HG03039 (cell line): ENCODE measurements around the gene OR6T1.

Source experiments
- ATAC-seq: cut with Tn5 transposase; IDR thresholded peaks from one replicate; pipeline ENCODE4 v1.9.1; 2021; ENCODE audit warnings: mild to moderate bottlenecking, moderate library complexity; ENCODE audit not compliant: unreplicated experiment

The OR6T1 gene

DNA sequence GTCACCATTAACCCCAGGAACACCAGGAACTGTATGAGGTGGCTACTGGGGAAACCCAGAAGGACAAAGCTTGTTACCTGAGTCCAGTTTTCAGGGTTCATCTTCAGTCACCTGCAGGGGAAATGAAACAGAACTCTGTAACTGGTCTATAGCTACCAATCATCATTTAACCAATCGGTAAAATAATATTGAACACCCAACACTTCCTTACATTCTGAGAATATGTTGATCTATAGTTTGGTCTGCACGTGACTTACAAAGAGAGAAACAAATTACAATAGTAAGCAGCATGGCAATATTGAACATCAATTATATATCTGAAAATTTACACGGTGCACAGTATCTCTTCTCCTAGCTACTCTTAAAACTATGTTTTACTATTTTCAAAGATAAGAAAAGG is at the start of gene OR6T1:
OR6T1 (minus strand) TSS at position 101 of the 400 bp plus-strand sequence; CDS start at position 101, 0 bp downstream.
- no peak for ATAC-seq

DNA sequence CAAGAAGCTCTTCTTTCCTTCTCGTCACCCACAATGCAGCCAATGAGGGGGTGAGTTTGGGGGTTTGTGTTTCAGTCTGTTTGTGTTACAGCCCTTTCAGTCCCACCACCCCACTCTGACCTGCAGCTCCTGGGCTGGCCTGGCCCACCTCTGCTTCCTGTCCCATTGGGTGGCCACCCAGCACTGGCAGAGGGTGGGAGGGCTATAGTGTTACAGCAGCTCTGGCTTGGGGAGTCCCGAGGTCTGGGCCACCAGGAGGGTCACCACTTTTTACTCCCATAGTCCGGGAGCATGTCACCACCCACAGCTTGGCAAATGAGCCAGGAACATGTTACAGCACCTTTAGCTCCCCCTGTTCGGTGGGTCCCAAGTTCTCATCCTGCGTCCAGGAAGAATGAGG is 35.7 kb upstream of the OR6T1 start:
- ATAC-seq = no peak

- ATAC-seq = no peak
These were observed 34.2 kb upstream of the OR6T1 start, which contains the start of gene OR10S1 for GRCh38 chr11:123977731-123978347. TSS of gene OR10S1 (minus strand) at chr11:123977781. CDS start at chr11:123977664, 117 bp downstream.

DNA sequence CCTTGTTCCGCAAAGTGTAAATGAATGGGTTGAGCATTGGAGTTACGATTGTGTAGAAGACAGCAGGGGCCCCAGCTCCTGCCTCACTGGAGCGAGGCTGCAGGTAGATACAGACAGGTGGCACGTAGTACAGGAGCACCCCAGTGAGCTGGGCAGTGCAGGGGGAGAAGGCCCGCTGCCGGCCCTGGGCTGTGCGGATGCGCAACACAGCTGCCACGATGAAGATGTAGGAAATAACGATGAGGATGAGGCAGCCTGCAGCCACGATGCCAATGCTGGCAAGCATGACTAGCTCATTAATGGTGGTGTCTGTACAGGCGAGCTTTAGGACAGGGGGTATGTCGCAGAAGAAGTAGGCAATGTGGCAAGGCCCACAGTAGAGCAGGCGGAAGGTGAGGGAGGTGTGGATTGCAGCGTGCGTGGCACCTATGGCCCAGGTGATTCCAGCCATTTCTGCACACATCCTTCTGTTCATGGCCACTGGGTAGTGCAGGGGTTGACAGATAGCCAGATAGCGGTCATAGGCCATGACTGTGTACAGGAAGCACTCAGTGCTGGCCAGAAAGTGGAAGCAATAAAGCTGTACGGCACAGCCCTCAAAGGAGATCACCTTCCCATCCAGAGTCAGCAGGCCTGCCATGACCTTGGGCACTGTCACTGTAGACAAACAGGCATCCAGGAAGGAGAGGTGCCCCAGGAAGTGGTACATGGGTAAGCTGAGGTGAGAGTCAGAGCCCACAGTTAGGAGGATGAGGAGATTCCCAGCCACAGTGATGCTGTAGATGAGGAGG is 33.3 kb upstream of the OR6T1 start:
- no peak for ATAC-seq

GRCh38 chr11:123973816-123974215 is 30.2 kb upstream of the OR6T1 start:
- ATAC-seq = no peak

GRCh38 chr11:123956752-123957151 is 13.1 kb upstream of the OR6T1 start:
- ATAC-seq = no peak

- no peak for ATAC-seq
These were observed 1.5 kb upstream of the OR6T1 start for GRCh38 chr11:123945132-123945531.

DNA sequence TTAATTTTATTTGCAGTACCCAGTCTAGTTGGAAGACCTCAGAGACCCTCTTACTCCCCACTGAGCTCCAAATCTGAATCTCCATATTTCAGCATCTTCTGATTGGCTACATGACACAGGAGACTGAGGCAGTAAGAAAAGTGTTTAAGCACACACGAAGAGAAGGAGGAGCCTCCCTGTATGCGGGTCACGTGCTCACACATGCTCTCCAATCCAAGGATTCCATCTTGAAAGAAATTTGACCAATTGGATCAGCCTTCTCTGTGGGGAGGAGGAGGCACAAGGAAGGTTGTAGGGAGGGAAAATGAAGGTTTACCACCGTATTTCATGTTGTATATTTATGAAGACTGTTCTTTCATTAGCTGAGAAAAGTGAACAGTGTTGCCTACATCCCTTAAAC is 1.2 kb downstream of the OR6T1 start:
- ATAC-seq = no peak

DNA sequence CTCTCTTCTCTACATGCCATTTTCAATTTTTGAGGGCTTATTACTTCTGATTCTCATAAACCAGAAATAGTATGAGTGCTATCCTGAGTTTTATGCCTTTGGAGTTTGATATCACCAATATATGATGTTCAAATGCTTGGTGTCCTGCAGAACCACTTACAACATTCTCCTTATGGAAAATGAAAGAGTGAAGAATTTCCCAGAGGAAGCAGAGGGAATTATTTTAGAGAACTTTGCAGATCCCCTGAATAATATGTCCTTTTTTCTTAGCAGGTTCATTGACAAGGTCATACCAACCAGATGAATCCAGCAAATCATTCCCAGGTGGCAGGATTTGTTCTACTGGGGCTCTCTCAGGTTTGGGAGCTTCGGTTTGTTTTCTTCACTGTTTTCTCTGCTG is 4.3 kb downstream of the OR6T1 start, which contains the start of gene OR4D5:
OR4D5 (plus strand) TSS at position 301 of the 400 bp plus-strand sequence; CDS start at position 301, 0 bp downstream.
- ATAC-seq = no peak

DNA sequence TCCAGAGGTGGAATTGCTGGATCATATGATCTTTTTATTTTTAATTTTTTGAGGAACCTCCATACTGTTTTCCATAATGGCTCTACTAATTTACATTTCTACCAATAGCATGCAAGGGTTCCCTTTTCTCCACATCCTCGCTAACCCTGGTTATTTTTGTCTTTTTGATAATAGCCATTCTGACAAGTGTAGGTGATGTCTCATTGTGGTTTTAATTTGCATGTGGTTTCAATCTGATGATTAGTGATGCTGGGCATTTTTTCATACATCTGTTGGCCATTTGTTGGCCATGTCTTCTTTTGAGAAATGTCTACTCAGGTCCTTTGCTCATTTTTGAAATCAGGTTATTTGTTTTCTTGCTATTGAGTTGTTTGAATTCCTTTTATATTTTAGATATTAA is 19.6 kb downstream of the OR6T1 start:
- ATAC-seq = no peak

- ATAC-seq = no peak
These were observed 22.7 kb downstream of the OR6T1 start for GRCh38 chr11:123920943-123921342.

DNA sequence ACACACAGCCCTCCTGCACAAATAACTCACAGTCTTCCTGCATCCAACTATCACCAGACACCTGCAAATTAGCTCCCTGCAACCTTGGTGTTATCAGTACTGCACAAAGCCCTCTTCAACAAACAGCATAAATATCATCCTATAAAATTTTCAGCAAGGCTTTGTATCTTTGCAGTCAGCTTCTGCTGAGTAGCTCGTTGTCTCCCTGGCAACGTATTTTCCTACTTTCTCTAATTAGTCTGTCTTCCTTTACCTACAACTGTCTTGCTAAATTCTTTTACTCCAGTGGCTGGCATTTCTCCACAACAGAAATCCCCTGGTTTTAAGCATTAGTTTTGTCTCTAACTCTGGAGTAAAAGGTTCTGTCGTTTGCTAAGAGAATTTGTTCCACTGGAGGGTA is 37.8 kb downstream of the OR6T1 start:
- no peak for ATAC-seq

- no peak for ATAC-seq
These were observed 38.7 kb downstream of the OR6T1 start for GRCh38 chr11:123904932-123905331.

- peak; percentile 89 for ATAC-seq
These were observed 39.7 kb downstream of the OR6T1 start for GRCh38 chr11:123903932-123904331.

- ATAC-seq = no peak
These were observed 41.8 kb downstream of the OR6T1 start, which contains the start of gene OR8D4 for GRCh38 chr11:123901867-123902266. TSS of gene OR8D4 (plus strand) at chr11:123902167. CDS start at chr11:123906432, 4,265 bp downstream.

DNA sequence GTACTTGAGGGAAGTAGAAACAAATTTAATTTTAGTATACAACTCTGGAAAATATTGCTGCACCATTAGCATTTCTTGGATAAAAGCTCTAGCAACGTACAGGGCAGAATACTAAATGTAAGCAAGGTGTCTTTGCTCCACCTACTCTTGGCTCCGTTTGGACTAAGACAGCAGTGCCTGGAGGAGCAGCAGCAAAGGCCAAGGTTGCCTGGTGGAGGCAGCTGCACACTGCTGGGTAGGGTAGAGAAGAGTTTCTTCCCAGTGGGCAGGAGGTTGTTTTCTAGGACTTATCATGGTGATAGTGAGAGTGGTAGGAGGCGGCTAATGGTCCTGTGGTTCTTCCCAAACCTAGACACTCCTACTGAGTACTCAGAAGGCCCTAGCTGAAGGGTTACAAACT is 43.8 kb downstream of the OR6T1 start:
- ATAC-seq = no peak
